Activated CD4-positive, alpha-beta T cell treated with anti-CD3 and anti-CD28 coated beads, Interleukin-2, amount 10 ng/mL, durations not matched to agents 24 days and 14 days (primary cell): ENCODE results near the gene PDE6A. TPM values are rescaled to one million over a fixed set of nuclear protein-coding genes. Genes with fewer than 3 reads are reported as not detected.
A peak's percentile ranks its signal among the peaks of the same experiment; 100 is the strongest.

Source experiments
- DNase-seq: peaks from one replicate; pipeline ENCODE4 v3.0.0; 2022
- H3K27ac Mint-ChIP-seq: one replicate; pipeline ENCODE4 v1.8.0; 2022; ENCODE audit warnings: mild to moderate bottlenecking, mixed read lengths
- H3K27me3 Mint-ChIP-seq: one replicate; pipeline ENCODE4 v1.8.0; 2022; ENCODE audit warnings: mixed read lengths
- H3K36me3 Mint-ChIP-seq: one replicate; pipeline ENCODE4 v1.8.0; 2022; ENCODE audit warnings: low read depth, mild to moderate bottlenecking, mixed read lengths
- H3K4me1 Mint-ChIP-seq: one replicate; pipeline ENCODE4 v1.8.0; 2021; ENCODE audit warnings: mixed read lengths
- H3K4me3 Mint-ChIP-seq: one replicate; pipeline ENCODE4 v1.8.0; 2022; ENCODE audit warnings: mild to moderate bottlenecking, moderate library complexity, mixed read lengths
- H3K9me3 Mint-ChIP-seq: one replicate; pipeline ENCODE4 v1.8.0; 2021; ENCODE audit warnings: mixed read lengths
- intact Hi-C: fragments of 100-400 bp; cut with micrococcal nuclease; formaldehyde crosslinking; loops from one replicate; pipeline ENCODE4 v1.15.1; 2023
- total RNA-seq: library from RNA; stranded (reverse); gene quantifications from 2 replicates; pipeline ENCODE4 v1.2.3, GENCODE V29; 2022

Gene PDE6A
- total RNA-seq = not detected in 2 replicates

GRCh38 chr5:149944666-149945065 is at the start of gene PDE6A:
PDE6A (minus strand) TSS chr5:149944793; CDS start chr5:149944673, 120 bp downstream.
- no peak for DNase-seq
- intact Hi-C loops = no loop called here
- Mint-ChIP-seq H3K9me3 (no peaks in the 10 kb centered on the region), H3K4me1 (peaks cover 6% of the 10 kb centered on the region), H3K27ac (no peak within 1 kb of the TSS), H3K36me3 (no peaks in the 10 kb centered on the region), H3K4me3 (no peak within 1 kb of the TSS), H3K27me3 (peaks cover 10% of the 10 kb centered on the region)

GRCh38 chr5:149993471-149993870 is 48.9 kb upstream of the PDE6A start:
- H3K9me3 Mint-ChIP-seq = no peaks in the 10 kb centered on the region
- peaks cover 4% of the 10 kb centered on the region for H3K36me3 Mint-ChIP-seq
- no peak overlapping the region for H3K4me3 Mint-ChIP-seq
- no peaks in the 10 kb centered on the region for H3K27me3 Mint-ChIP-seq
- no peak overlapping the region for H3K27ac Mint-ChIP-seq
- intact Hi-C loops = no loop called here
- no peaks in the 10 kb centered on the region for H3K4me1 Mint-ChIP-seq
- DNase-seq = no peak

- peak; percentile 89 for DNase-seq
- peaks cover 4% of the 10 kb centered on the region for H3K36me3 Mint-ChIP-seq
- H3K9me3 Mint-ChIP-seq = no peaks in the 10 kb centered on the region
- intact Hi-C loops = loop anchor here (1.0 to 2.0 kb wide), 3 partner anchors 30 to 354 kb away; partner anchors contain the start of gene SLC26A2
- H3K27ac Mint-ChIP-seq = no peak overlapping the region
- no peaks in the 10 kb centered on the region for H3K4me1 Mint-ChIP-seq
- H3K4me3 Mint-ChIP-seq = no peak overlapping the region
- no peaks in the 10 kb centered on the region for H3K27me3 Mint-ChIP-seq
Measured at GRCh38 chr5:149990518-149991376, 46.2 kb upstream of the PDE6A start.

- intact Hi-C loops = no loop called here
- Mint-ChIP-seq H3K4me1 (no peaks in the 10 kb centered on the region), H3K36me3 (no peaks in the 10 kb centered on the region), H3K4me3 (no peak overlapping the region), H3K27me3 (no peaks in the 10 kb centered on the region), H3K9me3 (no peaks in the 10 kb centered on the region), H3K27ac (no peak overlapping the region)
- DNase-seq = no peak
Measured at GRCh38 chr5:149988126-149988525, 43.5 kb upstream of the PDE6A start.

GRCh38 chr5:149982505-149982904 is 37.9 kb upstream of the PDE6A start:
- Mint-ChIP-seq H3K27me3 (no peaks in the 10 kb centered on the region), H3K36me3 (peaks cover 18% of the 10 kb centered on the region), H3K27ac (no peak overlapping the region), H3K9me3 (no peaks in the 10 kb centered on the region), H3K4me3 (no peak overlapping the region), H3K4me1 (no peaks in the 10 kb centered on the region)
- intact Hi-C loops = no loop called here
- DNase-seq = no peak

- no peaks in the 10 kb centered on the region for H3K9me3 Mint-ChIP-seq
- H3K4me1 Mint-ChIP-seq = no peaks in the 10 kb centered on the region
- H3K27me3 Mint-ChIP-seq = no peaks in the 10 kb centered on the region
- peaks cover 19% of the 10 kb centered on the region for H3K36me3 Mint-ChIP-seq
- intact Hi-C loops = no loop called here
- no peak overlapping the region for H3K27ac Mint-ChIP-seq
- no peak overlapping the region for H3K4me3 Mint-ChIP-seq
- DNase-seq = no peak
Measured at GRCh38 chr5:149981206-149981605, 36.6 kb upstream of the PDE6A start.

GRCh38 chr5:149979896-149980295 is 35.3 kb upstream of the PDE6A start:
- intact Hi-C loops = no loop called here
- H3K4me3 Mint-ChIP-seq = no peak overlapping the region
- peaks cover 20% of the 10 kb centered on the region for H3K36me3 Mint-ChIP-seq
- no peak overlapping the region for H3K27ac Mint-ChIP-seq
- DNase-seq = no peak
- H3K9me3 Mint-ChIP-seq = no peaks in the 10 kb centered on the region
- no peaks in the 10 kb centered on the region for H3K4me1 Mint-ChIP-seq
- no peaks in the 10 kb centered on the region for H3K27me3 Mint-ChIP-seq

- DNase-seq = no peak
- no peak overlapping the region for H3K4me3 Mint-ChIP-seq
- no peaks in the 10 kb centered on the region for H3K27me3 Mint-ChIP-seq
- H3K36me3 Mint-ChIP-seq = peaks cover 14% of the 10 kb centered on the region
- H3K9me3 Mint-ChIP-seq = no peaks in the 10 kb centered on the region
- no peaks in the 10 kb centered on the region for H3K4me1 Mint-ChIP-seq
- intact Hi-C loops = no loop called here
- H3K27ac Mint-ChIP-seq = no peak overlapping the region
Measured at GRCh38 chr5:149975409-149975808, 30.8 kb upstream of the PDE6A start.

GRCh38 chr5:149969181-149969930 is 24.8 kb upstream of the PDE6A start:
- H3K4me3 Mint-ChIP-seq = no peak overlapping the region
- no peaks in the 10 kb centered on the region for H3K4me1 Mint-ChIP-seq
- no peak overlapping the region for H3K27ac Mint-ChIP-seq
- no peaks in the 10 kb centered on the region for H3K36me3 Mint-ChIP-seq
- H3K9me3 Mint-ChIP-seq = no peaks in the 10 kb centered on the region
- DNase-seq = no peak
- intact Hi-C loops = loop anchor here (10.0 kb wide), 1 partner anchor 615 kb away; the partner anchor contains the start of gene PCYOX1L
- no peaks in the 10 kb centered on the region for H3K27me3 Mint-ChIP-seq

- no peak overlapping the region for H3K27ac Mint-ChIP-seq
- no peak overlapping the region for H3K4me3 Mint-ChIP-seq
- intact Hi-C loops = loop anchor here (10.0 kb wide), 1 partner anchor 612 kb away; the partner anchor contains the start of gene PCYOX1L
- DNase-seq = no peak
- H3K9me3 Mint-ChIP-seq = no peaks in the 10 kb centered on the region
- H3K27me3 Mint-ChIP-seq = no peaks in the 10 kb centered on the region
- peaks cover 9% of the 10 kb centered on the region for H3K4me1 Mint-ChIP-seq
- H3K36me3 Mint-ChIP-seq = peaks cover 4% of the 10 kb centered on the region
Measured at GRCh38 chr5:149966946-149967345, 22.4 kb upstream of the PDE6A start.

- H3K4me1 Mint-ChIP-seq = peaks cover 28% of the 10 kb centered on the region
- intact Hi-C loops = loop anchor here (5.0 to 10.0 kb wide), 2 partner anchors 609 to 1581 kb away; partner anchors contain the start of genes FBXO38 and PCYOX1L
- no peak overlapping the region for H3K4me3 Mint-ChIP-seq
- no peak overlapping the region for H3K27ac Mint-ChIP-seq
- no peak for DNase-seq
- no peaks in the 10 kb centered on the region for H3K27me3 Mint-ChIP-seq
- H3K9me3 Mint-ChIP-seq = peaks cover 5% of the 10 kb centered on the region
- H3K36me3 Mint-ChIP-seq = peaks cover 7% of the 10 kb centered on the region
Measured at GRCh38 chr5:149963729-149964128, 19.1 kb upstream of the PDE6A start.

- intact Hi-C loops = loop anchor here (5.0 to 10.0 kb wide), 2 partner anchors 608 to 1580 kb away; partner anchors contain the start of genes FBXO38 and PCYOX1L
- Mint-ChIP-seq H3K4me3 (no peak overlapping the region), H3K36me3 (peaks cover 7% of the 10 kb centered on the region), H3K27me3 (no peaks in the 10 kb centered on the region), H3K27ac (no peak overlapping the region), H3K4me1 (peaks cover 28% of the 10 kb centered on the region), H3K9me3 (peaks cover 5% of the 10 kb centered on the region)
- DNase-seq = no peak
Measured at GRCh38 chr5:149962601-149963300, 18.2 kb upstream of the PDE6A start.

- Mint-ChIP-seq H3K27ac (no peak overlapping the region), H3K36me3 (peaks cover 7% of the 10 kb centered on the region), H3K4me1 (peaks cover 28% of the 10 kb centered on the region), H3K27me3 (no peaks in the 10 kb centered on the region), H3K4me3 (peak overlapping the region; percentile 97), H3K9me3 (peaks cover 5% of the 10 kb centered on the region)
- intact Hi-C loops = loop anchor here (2.0 to 10.0 kb wide), 3 partner anchors 29 to 1580 kb away; partner anchors contain the start of genes FBXO38 and PCYOX1L
- DNase-seq = peak; percentile 66
Measured at GRCh38 chr5:149961957-149962409, 17.4 kb upstream of the PDE6A start.
